Measurements from ENCODE around the gene IDS.

The IDS gene

DNA sequence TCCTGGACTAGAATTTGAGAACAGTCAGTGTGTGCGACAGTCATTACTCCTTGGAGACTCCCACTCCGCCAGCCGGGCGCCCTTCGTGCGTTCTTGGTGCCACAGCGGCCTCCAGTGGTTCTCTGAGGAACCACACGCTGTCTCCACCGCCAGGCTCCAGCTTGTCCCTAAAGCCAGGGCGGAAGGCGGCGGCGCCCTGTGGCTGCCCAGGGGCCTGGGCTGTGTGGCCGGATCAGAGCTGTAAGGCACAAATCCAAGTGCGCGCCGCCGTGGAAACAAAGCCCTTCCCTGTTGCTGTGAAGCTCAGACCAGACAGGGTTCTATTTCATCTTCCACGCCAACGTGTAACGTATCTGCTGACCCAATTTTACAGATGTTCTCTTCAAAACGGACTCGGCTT lies 34.2 kb downstream of the IDS start:
- TF ChIP-seq, protein P1, sequence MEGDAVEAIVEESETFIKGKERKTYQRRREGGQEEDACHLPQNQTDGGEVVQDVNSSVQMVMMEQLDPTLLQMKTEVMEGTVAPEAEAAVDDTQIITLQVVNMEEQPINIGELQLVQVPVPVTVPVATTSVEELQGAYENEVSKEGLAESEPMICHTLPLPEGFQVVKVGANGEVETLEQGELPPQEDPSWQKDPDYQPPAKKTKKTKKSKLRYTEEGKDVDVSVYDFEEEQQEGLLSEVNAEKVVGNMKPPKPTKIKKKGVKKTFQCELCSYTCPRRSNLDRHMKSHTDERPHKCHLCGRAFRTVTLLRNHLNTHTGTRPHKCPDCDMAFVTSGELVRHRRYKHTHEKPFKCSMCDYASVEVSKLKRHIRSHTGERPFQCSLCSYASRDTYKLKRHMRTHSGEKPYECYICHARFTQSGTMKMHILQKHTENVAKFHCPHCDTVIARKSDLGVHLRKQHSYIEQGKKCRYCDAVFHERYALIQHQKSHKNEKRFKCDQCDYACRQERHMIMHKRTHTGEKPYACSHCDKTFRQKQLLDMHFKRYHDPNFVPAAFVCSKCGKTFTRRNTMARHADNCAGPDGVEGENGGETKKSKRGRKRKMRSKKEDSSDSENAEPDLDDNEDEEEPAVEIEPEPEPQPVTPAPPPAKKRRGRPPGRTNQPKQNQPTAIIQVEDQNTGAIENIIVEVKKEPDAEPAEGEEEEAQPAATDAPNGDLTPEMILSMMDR (IDR thresholded peaks at IDR 0.05; ENCODE audit: low read length) = peak; percentile 86
- no peak for TF ChIP-seq EZH2 (optimal IDR thresholded peaks at IDR 0.05; ENCODE audit: low read depth, low read length)
- no peak for TF ChIP-seq EZH2phosphoT487 (IDR thresholded peaks at IDR 0.05; ENCODE audit: low read length)
- no peaks in the 10 kb centered on the region for H3K27me3 ChIP-seq (replicated peaks; ENCODE audit: insufficient read depth, low read length)
- no peaks in the 10 kb centered on the region for H3K9me3 ChIP-seq (replicated peaks; ENCODE audit: insufficient read depth, low read length)
- H2AFZ ChIP-seq (ENCODE audit: low read length) = no peak overlapping the region; the same call in 1 of the 2 replicates
- no peak overlapping the region for H3K27ac ChIP-seq (ENCODE audit: low read length)
- no peaks in the 10 kb centered on the region for H3K4me1 ChIP-seq (ENCODE audit: low read length)
- H3K9me2 ChIP-seq (replicated peaks; ENCODE audit: insufficient read depth, low read length) = no peaks in the 10 kb centered on the region
- H3K9ac ChIP-seq (ENCODE audit: low read length) = no peak overlapping the region
- no peaks in the 10 kb centered on the region for H3F3A ChIP-seq (ENCODE audit: insufficient read depth, low read length)
- H3K4me3 ChIP-seq (ENCODE audit: low read length) = no peak overlapping the region
- peak overlapping the region; percentile 21; the same call in 1 of the 2 replicates for H3K4me2 ChIP-seq (ENCODE audit: low read depth, low read length)
- DNase-seq = peak; percentile 62
- no peaks in the 10 kb centered on the region for H4K20me1 ChIP-seq (ENCODE audit: insufficient read depth, low read length)
- no peaks in the 10 kb centered on the region for H3K79me2 ChIP-seq (ENCODE audit: low read length)
- H3K36me3 ChIP-seq (replicated peaks; ENCODE audit: insufficient read depth, low read length) = no peaks in the 10 kb centered on the region

- Histone ChIP-seq H3K27me3 (replicated peaks; ENCODE audit: insufficient read depth, low read length) (no peaks in the 10 kb centered on the region), H3K9me3 (replicated peaks; ENCODE audit: insufficient read depth, low read length) (no peaks in the 10 kb centered on the region)
- DNase-seq = no peak
These were observed 35.7 kb downstream of the IDS start for GRCh38 chrX:149469406-149469805.

GRCh38 chrX:149467920-149468319 lies 37.2 kb downstream of the IDS start:
- Histone ChIP-seq H3K27me3 (replicated peaks; ENCODE audit: insufficient read depth, low read length) (no peaks in the 10 kb centered on the region), H3K36me3 (replicated peaks; ENCODE audit: insufficient read depth, low read length) (no peaks in the 10 kb centered on the region), H4K20me1 (ENCODE audit: insufficient read depth, low read length) (no peaks in the 10 kb centered on the region), H3K9me2 (replicated peaks; ENCODE audit: insufficient read depth, low read length) (no peaks in the 10 kb centered on the region), H3K4me2 (ENCODE audit: low read depth, low read length) (no peak overlapping the region), H3K9me3 (replicated peaks; ENCODE audit: insufficient read depth, low read length) (no peaks in the 10 kb centered on the region), H3K79me2 (ENCODE audit: low read length) (no peaks in the 10 kb centered on the region), H3K4me3 (ENCODE audit: low read length) (no peak overlapping the region), H2AFZ (ENCODE audit: low read length) (no peak overlapping the region), H3K27ac (ENCODE audit: low read length) (no peak overlapping the region), H3K9ac (ENCODE audit: low read length) (no peak overlapping the region), H3K4me1 (ENCODE audit: low read length) (no peaks in the 10 kb centered on the region), H3F3A (ENCODE audit: insufficient read depth, low read length) (no peaks in the 10 kb centered on the region)
- no peak for DNase-seq
- TF ChIP-seq EZH2 (optimal IDR thresholded peaks at IDR 0.05; ENCODE audit: low read depth, low read length) (no peak), EZH2phosphoT487 (IDR thresholded peaks at IDR 0.05; ENCODE audit: low read length) (no peak)
- TF ChIP-seq, protein P1 (IDR thresholded peaks at IDR 0.05; ENCODE audit: low read length) = no peak

More at GRCh38 chrX:149469406-149469805, 35.7 kb downstream of the IDS start:
- H4K20me1 ChIP-seq (ENCODE audit: insufficient read depth, low read length) = no peaks in the 10 kb centered on the region
- no peak overlapping the region for H3K9ac ChIP-seq (ENCODE audit: low read length)
- no peaks in the 10 kb centered on the region for H3F3A ChIP-seq (ENCODE audit: insufficient read depth, low read length)
- no peak overlapping the region for H3K4me3 ChIP-seq (ENCODE audit: low read length)
- no peak overlapping the region for H3K4me2 ChIP-seq (ENCODE audit: low read depth, low read length)
- no peak overlapping the region for H2AFZ ChIP-seq (ENCODE audit: low read length)
- no peaks in the 10 kb centered on the region for H3K9me2 ChIP-seq (replicated peaks; ENCODE audit: insufficient read depth, low read length)
- TF ChIP-seq, protein P1 (IDR thresholded peaks at IDR 0.05; ENCODE audit: low read length) = no peak
- TF ChIP-seq EZH2 (optimal IDR thresholded peaks at IDR 0.05; ENCODE audit: low read depth, low read length) = no peak
- no peak for TF ChIP-seq EZH2phosphoT487 (IDR thresholded peaks at IDR 0.05; ENCODE audit: low read length)
- no peaks in the 10 kb centered on the region for H3K79me2 ChIP-seq (ENCODE audit: low read length)
- no peaks in the 10 kb centered on the region for H3K4me1 ChIP-seq (ENCODE audit: low read length)
- H3K27ac ChIP-seq (ENCODE audit: low read length) = no peak overlapping the region
- no peaks in the 10 kb centered on the region for H3K36me3 ChIP-seq (replicated peaks; ENCODE audit: insufficient read depth, low read length)
